Measurements from ENCODE around the gene PSMD14.

Gene PSMD14

DNA sequence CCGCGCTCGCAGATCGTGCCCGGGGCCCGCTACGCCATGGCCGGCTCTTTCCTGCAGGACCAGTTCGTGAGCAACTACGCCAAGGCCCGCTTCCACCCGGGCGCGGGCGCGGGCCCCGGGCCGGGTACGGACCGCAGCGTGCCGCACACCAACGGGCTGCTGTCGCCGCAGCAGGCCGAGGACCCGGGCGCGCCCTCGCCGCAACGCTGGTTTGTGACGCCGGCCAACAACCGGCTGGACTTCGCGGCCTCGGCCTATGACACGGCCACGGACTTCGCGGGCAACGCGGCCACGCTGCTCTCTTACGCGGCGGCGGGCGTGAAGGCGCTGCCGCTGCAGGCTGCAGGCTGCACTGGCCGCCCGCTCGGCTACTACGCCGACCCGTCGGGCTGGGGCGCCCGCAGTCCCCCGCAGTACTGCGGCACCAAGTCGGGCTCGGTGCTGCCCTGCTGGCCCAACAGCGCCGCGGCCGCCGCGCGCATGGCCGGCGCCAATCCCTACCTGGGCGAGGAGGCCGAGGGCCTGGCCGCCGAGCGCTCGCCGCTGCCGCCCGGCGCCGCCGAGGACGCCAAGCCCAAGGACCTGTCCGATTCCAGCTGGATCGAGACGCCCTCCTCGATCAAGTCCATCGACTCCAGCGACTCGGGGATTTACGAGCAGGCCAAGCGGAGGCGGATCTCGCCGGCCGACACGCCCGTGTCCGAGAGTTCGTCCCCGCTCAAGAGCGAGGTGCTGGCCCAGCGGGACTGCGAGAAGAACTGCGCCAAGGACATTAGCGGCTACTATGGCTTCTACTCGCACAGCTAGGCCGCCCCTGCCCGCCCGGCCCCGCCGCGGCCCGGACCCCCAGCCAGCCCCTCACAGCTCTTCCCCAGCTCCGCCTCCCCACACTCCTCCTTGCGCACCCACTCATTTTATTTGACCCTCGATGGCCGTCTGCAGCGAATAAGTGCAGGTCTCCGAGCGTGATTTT lies 115.5 kb downstream of the PSMD14 start:
- Histone ChIP-seq H3K4me3 (ENCODE audit: insufficient read depth in 1 of 2, low read depth in 1 of 2, low read length in 2 of 2) (peak overlapping the region; percentile 41 to 59), H3K36me3 (ENCODE audit: control insufficient read depth in 1 of 2, insufficient read depth in 2 of 2, low read depth in 1 of 2, low read length in 2 of 2) (no peaks in the 10 kb centered on the region), H3K9ac (ENCODE audit: low read length) (no peak overlapping the region), H3K27me3 (ENCODE audit: control insufficient read depth in 1 of 2, insufficient read depth in 1 of 2, low read length in 2 of 2) (peaks cover 83 to 100% of the 10 kb centered on the region in 2 experiments), H3K14ac (ENCODE audit: low read length in 2 of 2) (peak overlapping the region in 1 of 2 experiments; percentile 39), H3K9me3 (ENCODE audit: control insufficient read depth, low read length) (no peaks in the 10 kb centered on the region), H2AK5ac (ENCODE audit: low read length, severe bottlenecking) (no peak overlapping the region), H2BK120ac (ENCODE audit: low read depth, low read length) (no peak overlapping the region), H3K23ac (ENCODE audit: low read length in 2 of 2) (peak overlapping the region in 1 of 2 experiments; percentile 66), H3K18ac (ENCODE audit: low read depth in 1 of 2, low read length in 2 of 2) (peak overlapping the region in 1 of 2 experiments; percentile 7), H3K4ac (ENCODE audit: low read depth in 1 of 2, low read length in 2 of 2) (peak overlapping the region in 1 of 2 experiments; percentile 18), H2BK12ac (ENCODE audit: low read length in 2 of 2) (no peak overlapping the region), H3K27ac (ENCODE audit: low read length, poor library complexity, severe bottlenecking) (peak overlapping the region; percentile 25), H2BK15ac (ENCODE audit: low read depth, poor library complexity, severe bottlenecking) (no peak overlapping the region), H2BK5ac (ENCODE audit: low read depth, low read length, poor library complexity, severe bottlenecking) (no peak overlapping the region), H4K8ac (ENCODE audit: low read length) (no peak overlapping the region), H3K79me1 (replicated peaks; ENCODE audit: low read length, poor library complexity, severe bottlenecking) (no peaks in the 10 kb centered on the region), H3K4me2 (ENCODE audit: low read length, poor library complexity, severe bottlenecking) (peak overlapping the region; percentile 84), H3K4me1 (ENCODE audit: control insufficient read depth, insufficient read depth, low read depth, low read length) (peaks cover 26% of the 10 kb centered on the region), H2AFZ (ENCODE audit: low read depth, low read length) (peak overlapping the region; percentile 54), H4K91ac (ENCODE audit: low read length) (no peak overlapping the region)
- 2% methylated on average over 122 of the region's 125 CpGs for WGBS
- DNase-seq: no peak

DNA sequence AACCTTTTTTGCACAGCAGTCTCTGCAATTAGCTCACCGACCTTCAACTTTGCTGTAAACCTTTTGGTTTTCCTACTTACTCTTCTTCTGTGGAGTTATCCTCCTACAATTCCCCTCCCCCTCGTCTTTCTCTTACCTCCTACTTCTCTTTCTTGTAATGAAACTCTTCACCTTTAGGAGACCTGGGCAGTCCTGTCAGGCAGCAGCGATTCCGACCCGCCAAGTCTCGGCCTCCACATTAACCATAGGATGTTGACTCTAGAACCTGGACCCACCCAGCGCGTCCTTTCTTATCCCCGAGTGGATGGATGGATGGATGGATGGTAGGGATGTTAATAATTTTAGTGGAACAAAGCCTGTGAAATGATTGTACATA lies 116.2 kb downstream of the PSMD14 start:
- no peaks in the 10 kb centered on the region for H3K79me1 ChIP-seq (replicated peaks; ENCODE audit: low read length, poor library complexity, severe bottlenecking)
- no peak overlapping the region for H2BK15ac ChIP-seq (ENCODE audit: low read depth, poor library complexity, severe bottlenecking)
- H3K9me3 ChIP-seq (ENCODE audit: control insufficient read depth, low read length): no peaks in the 10 kb centered on the region
- no peak overlapping the region for H3K4ac ChIP-seq (ENCODE audit: low read depth in 1 of 2, low read length in 2 of 2)
- H3K27ac ChIP-seq (ENCODE audit: low read length, poor library complexity, severe bottlenecking): peak overlapping the region; percentile 25
- no peak overlapping the region for H3K14ac ChIP-seq (ENCODE audit: low read length in 2 of 2)
- H2BK12ac ChIP-seq (ENCODE audit: low read length in 2 of 2): no peak overlapping the region
- no peak overlapping the region for H2BK120ac ChIP-seq (ENCODE audit: low read depth, low read length)
- no peak overlapping the region for H3K9ac ChIP-seq (ENCODE audit: low read length)
- H4K8ac ChIP-seq (ENCODE audit: low read length): no peak overlapping the region
- no peak overlapping the region for H3K18ac ChIP-seq (ENCODE audit: low read depth in 1 of 2, low read length in 2 of 2)
- 21% methylated on average over 9 of the region's 9 CpGs for WGBS
- peaks cover 23% of the 10 kb centered on the region for H3K4me1 ChIP-seq (ENCODE audit: control insufficient read depth, insufficient read depth, low read depth, low read length)
- no peak overlapping the region for H4K91ac ChIP-seq (ENCODE audit: low read length)
- H2BK5ac ChIP-seq (ENCODE audit: low read depth, low read length, poor library complexity, severe bottlenecking): no peak overlapping the region
- H2AK5ac ChIP-seq (ENCODE audit: low read length, severe bottlenecking): no peak overlapping the region
- no peak overlapping the region for H3K4me3 ChIP-seq (ENCODE audit: insufficient read depth in 1 of 2, low read depth in 1 of 2, low read length in 2 of 2)
- no peak for DNase-seq
- H2AFZ ChIP-seq (ENCODE audit: low read depth, low read length): no peak overlapping the region
- no peaks in the 10 kb centered on the region for H3K36me3 ChIP-seq (ENCODE audit: control insufficient read depth in 1 of 2, insufficient read depth in 2 of 2, low read depth in 1 of 2, low read length in 2 of 2)
- peaks cover 81 to 100% of the 10 kb centered on the region in 2 experiments for H3K27me3 ChIP-seq (ENCODE audit: control insufficient read depth in 1 of 2, insufficient read depth in 1 of 2, low read length in 2 of 2)
- no peak overlapping the region for H3K23ac ChIP-seq (ENCODE audit: low read length in 2 of 2)
- H3K4me2 ChIP-seq (ENCODE audit: low read length, poor library complexity, severe bottlenecking): peak overlapping the region; percentile 16

DNA sequence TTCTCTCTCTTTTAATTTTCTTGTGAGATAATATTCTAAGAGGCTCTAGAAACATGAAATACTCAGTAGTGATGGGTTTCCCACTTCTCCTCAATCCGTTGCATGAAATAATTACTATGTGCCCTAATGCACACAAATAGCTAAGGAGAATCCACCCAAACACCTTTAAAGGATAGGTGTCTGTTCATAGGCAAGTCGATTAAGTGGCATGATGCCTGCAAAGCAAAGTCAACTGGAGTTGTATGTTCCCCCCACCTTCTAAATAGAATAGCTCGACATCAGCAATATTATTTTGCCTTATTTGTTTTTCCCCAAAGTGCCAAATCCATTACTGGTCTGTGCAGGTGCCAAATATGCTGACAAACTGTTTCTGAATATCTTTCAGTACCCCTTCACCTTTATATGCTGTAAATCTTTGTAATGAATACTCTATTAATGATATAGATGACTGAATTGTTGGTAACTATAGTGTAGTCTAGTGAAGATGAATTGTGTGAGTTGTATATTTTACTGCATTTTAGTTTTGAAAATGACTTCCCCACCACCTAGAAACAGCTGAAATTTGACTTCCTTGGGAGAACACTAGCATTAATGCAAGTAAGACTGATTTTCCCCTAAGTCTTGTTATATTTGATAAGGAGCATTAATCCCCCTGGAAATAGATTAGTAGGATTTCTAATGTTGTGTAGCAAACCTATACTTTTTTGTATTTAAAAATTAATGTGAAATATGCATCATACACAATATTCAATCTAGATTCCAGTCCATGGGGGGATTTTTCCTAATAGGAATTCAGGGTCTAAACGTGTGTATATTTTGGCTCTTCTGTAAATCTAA lies 116.9 kb downstream of the PSMD14 start:
- H3K4me3 ChIP-seq (ENCODE audit: insufficient read depth in 1 of 2, low read depth in 1 of 2, low read length in 2 of 2): no peak overlapping the region
- no peak overlapping the region for H4K8ac ChIP-seq (ENCODE audit: low read length)
- no peak overlapping the region for H3K14ac ChIP-seq (ENCODE audit: low read length in 2 of 2)
- no peaks in the 10 kb centered on the region for H3K79me1 ChIP-seq (replicated peaks; ENCODE audit: low read length, poor library complexity, severe bottlenecking)
- no peak overlapping the region for H2BK12ac ChIP-seq (ENCODE audit: low read length in 2 of 2)
- no peak overlapping the region for H2AFZ ChIP-seq (ENCODE audit: low read depth, low read length)
- H3K9me3 ChIP-seq (ENCODE audit: control insufficient read depth, low read length): no peaks in the 10 kb centered on the region
- H3K4ac ChIP-seq (ENCODE audit: low read depth in 1 of 2, low read length in 2 of 2): no peak overlapping the region
- no peak overlapping the region for H3K27ac ChIP-seq (ENCODE audit: low read length, poor library complexity, severe bottlenecking)
- H3K4me2 ChIP-seq (ENCODE audit: low read length, poor library complexity, severe bottlenecking): no peak overlapping the region
- no peak overlapping the region for H2BK5ac ChIP-seq (ENCODE audit: low read depth, low read length, poor library complexity, severe bottlenecking)
- H3K18ac ChIP-seq (ENCODE audit: low read depth in 1 of 2, low read length in 2 of 2): no peak overlapping the region
- no peak for DNase-seq
- H3K36me3 ChIP-seq (ENCODE audit: control insufficient read depth in 1 of 2, insufficient read depth in 2 of 2, low read depth in 1 of 2, low read length in 2 of 2): no peaks in the 10 kb centered on the region
- H2BK120ac ChIP-seq (ENCODE audit: low read depth, low read length): no peak overlapping the region
- peaks cover 23% of the 10 kb centered on the region for H3K4me1 ChIP-seq (ENCODE audit: control insufficient read depth, insufficient read depth, low read depth, low read length)
- 53% methylated on average over 3 of the region's 4 CpGs for WGBS
- no peak overlapping the region for H2BK15ac ChIP-seq (ENCODE audit: low read depth, poor library complexity, severe bottlenecking)
- H2AK5ac ChIP-seq (ENCODE audit: low read length, severe bottlenecking): no peak overlapping the region
- peaks cover 80 to 97% of the 10 kb centered on the region in 2 experiments for H3K27me3 ChIP-seq (ENCODE audit: control insufficient read depth in 1 of 2, insufficient read depth in 1 of 2, low read length in 2 of 2)
- H3K9ac ChIP-seq (ENCODE audit: low read length): no peak overlapping the region
- H3K23ac ChIP-seq (ENCODE audit: low read length in 2 of 2): no peak overlapping the region
- H4K91ac ChIP-seq (ENCODE audit: low read length): no peak overlapping the region
